GM12878 (cell line): ENCODE data around the gene PNMA6E. TPM values are rescaled to one million over a fixed set of nuclear protein-coding genes. Genes with fewer than 3 reads are reported as not detected.

Experiments
- ATAC-seq: fragments of 200-7000 bp; cut with Tn5 transposase; 3 replicates; pipeline ENCODE4 v1.9.1; 2020; ENCODE audit warnings: mild to moderate bottlenecking, moderate library complexity
- BruUV-seq: library from RNA; stranded (reverse); fragments of 400-500 nt; replicated peaks from 2 replicates; lab custom pipeline; 2021; lab: Mats Ljungman, UMichigan
- CTCF ChIA-PET: fragments of 300-600 bp; sonication (Branson Sonifier 250); formaldehyde crosslinking; extraction: SDS; loops from one replicate; lab custom pipeline; 2021; ENCODE audit warnings: inconsistent platforms; lab: Yijun Ruan, JAX
- POLR2A ChIA-PET: fragments of 350-600 bp; formaldehyde crosslinking; extraction: SDS; loops from one replicate; lab custom pipeline; 2021; ENCODE audit warnings: inconsistent platforms; lab: Charles Lee
- RAD21 ChIA-PET: fragments of 300-600 bp; sonication (Branson Sonifier 250); formaldehyde crosslinking; loops from one replicate; lab custom pipeline; 2023; ENCODE audit warnings: antibody characterized with exemption; ENCODE audit not compliant: unreplicated experiment; lab: Charles Lee
- SMC1A ChIA-PET: fragments of 300-600 bp; sonication (Branson Sonifier 250); formaldehyde crosslinking; loops from one replicate; lab custom pipeline; 2023; ENCODE audit not compliant: unreplicated experiment, uncharacterized antibody; lab: Charles Lee
- DNase-seq: peaks from one replicate; pipeline ENCODE4 v3.0.0-alpha.2; 2011; ENCODE audit warnings: low read depth, low spot score
- FAIRE-seq: peaks from 3 replicates; lab custom pipeline; 2011; peaks lifted over from hg19 to GRCh38; lab: Jason Lieb, UNC
- H2AFZ ChIP-seq: 2 replicates; pipeline ENCODE4 v1.6.0; 2011; ENCODE audit warnings: low read depth, low read length, control low read depth; ENCODE audit not compliant: control insufficient read depth
- H3K27ac ChIP-seq: 2 replicates; pipeline ENCODE4 v1.5.1; 2011; ENCODE audit warnings: control low read depth; ENCODE audit not compliant: control insufficient read depth, insufficient read depth
- H3K27me3 ChIP-seq, 2 experiments: replicated peaks in 1 of 2; 2 replicates each; pipeline versions ENCODE4 v1.6.0 to v1.6.1; 2011; ENCODE audit warnings: low read length in 1 of 2; ENCODE audit not compliant: control insufficient read depth in 2 of 2, insufficient read depth in 2 of 2
- H3K36me3 ChIP-seq, 2 experiments: 2 replicates each; pipeline ENCODE4 v1.5.1; 2011; ENCODE audit warnings: low read length in 1 of 2; ENCODE audit not compliant: control insufficient read depth in 2 of 2, insufficient read depth in 2 of 2
- H3K4me1 ChIP-seq: 2 replicates; pipeline ENCODE4 v1.6.1; 2011; ENCODE audit warnings: mild to moderate bottlenecking, low read length, moderate library complexity, mixed read lengths; ENCODE audit not compliant: control insufficient read depth, insufficient read depth
- H3K4me2 ChIP-seq: 2 replicates; pipeline ENCODE4 v1.6.0; 2011; ENCODE audit warnings: control low read depth; ENCODE audit not compliant: control insufficient read depth, insufficient read depth
- H3K4me3 ChIP-seq: fragments of 200-600 bp; sonication (generic); 2 replicates; pipeline ENCODE4 v1.5.1; 2016
- H3K79me2 ChIP-seq: 2 replicates; pipeline ENCODE4 v1.6.0; 2011; ENCODE audit warnings: low read length; ENCODE audit not compliant: control insufficient read depth, insufficient read depth
- H3K9ac ChIP-seq: 2 replicates; pipeline ENCODE4 v1.8.0; 2011; ENCODE audit warnings: low read length, control low read depth, mixed read lengths; ENCODE audit not compliant: control insufficient read depth, insufficient read depth
- H3K9me3 ChIP-seq: replicated peaks from 3 replicates; pipeline ENCODE4 v1.5.1; 2011; ENCODE audit warnings: mild to moderate bottlenecking, low read length; ENCODE audit not compliant: control insufficient read depth, insufficient read depth
- H4K20me1 ChIP-seq: 2 replicates; pipeline ENCODE4 v1.6.0; 2011; ENCODE audit not compliant: control insufficient read depth, insufficient read depth
- BRCA1 ChIP-seq: IDR thresholded peaks from 2 replicates; pipeline ENCODE4 v1.6.1; 2011; ENCODE audit warnings: low read depth, low read length, improper control_type of control experiment
- CBX3 ChIP-seq: fragments of 200-600 bp; sonication (generic); IDR thresholded peaks from 2 replicates; pipeline ENCODE4 v1.6.1; 2016; ENCODE audit warnings: low read depth, borderline replicate concordance
- ETV6 ChIP-seq, 2 experiments: fragments of 450-650 bp in 1 of 2; IDR thresholded peaks in 1 of 2; conservative IDR thresholded peaks in 1 of 2; 2 replicates each; pipeline ENCODE4 v1.6.1; 2014; ENCODE audit warnings: antibody characterized with exemption in 1 of 2, borderline replicate concordance in 1 of 2, low read depth in 1 of 2, mild to moderate bottlenecking in 1 of 2, moderate library complexity in 1 of 2
- LARP7 ChIP-seq: fragments of 450-650 bp; IDR thresholded peaks from 2 replicates; pipeline ENCODE4 v1.6.1; 2017; ENCODE audit warnings: mild to moderate bottlenecking
- MEF2B ChIP-seq: fragments of 450-650 bp; IDR thresholded peaks from 2 replicates; pipeline ENCODE4 v1.6.1; 2018; ENCODE audit warnings: mild to moderate bottlenecking, moderate library complexity; ENCODE audit not compliant: partially characterized antibody, poor library complexity, severe bottlenecking
- MLLT1 ChIP-seq: fragments of 450-650 bp; IDR thresholded peaks from 2 replicates; pipeline ENCODE4 v1.6.1; 2016; ENCODE audit warnings: mild to moderate bottlenecking
- RBBP5 ChIP-seq: fragments of 200-600 bp; sonication (generic); conservative IDR thresholded peaks from 2 replicates; pipeline ENCODE4 v1.6.1; 2016
- SIN3A ChIP-seq: IDR thresholded peaks from 2 replicates; pipeline ENCODE4 v1.6.1; 2012; ENCODE audit warnings: low read depth, low read length, improper control_type of control experiment
- SP1 ChIP-seq: IDR thresholded peaks from one replicate; pipeline ENCODE4 v1.6.1; 2011; ENCODE audit warnings: low read depth, low read length
- STAT3 ChIP-seq: IDR thresholded peaks from 2 replicates; pipeline ENCODE4 v1.6.1; 2011; ENCODE audit warnings: low read depth, low read length, improper control_type of control experiment
- TCF3 ChIP-seq: IDR thresholded peaks from 2 replicates; pipeline ENCODE4 v1.6.1; 2012; ENCODE audit warnings: low read depth, mild to moderate bottlenecking, low read length, borderline replicate concordance; ENCODE audit not compliant: insufficient read depth
- ZNF207 ChIP-seq: fragments of 450-650 bp; IDR thresholded peaks from 2 replicates; pipeline ENCODE4 v1.6.1; 2014; ENCODE audit warnings: antibody characterized with exemption, mild to moderate bottlenecking, borderline replicate concordance
- ZSCAN29 ChIP-seq: fragments of 450-650 bp; IDR thresholded peaks from 2 replicates; pipeline ENCODE4 v1.6.1; 2017; ENCODE audit warnings: mild to moderate bottlenecking, moderate library complexity
- ZZZ3 ChIP-seq: IDR thresholded peaks from 2 replicates; pipeline ENCODE4 v1.6.1; 2011; ENCODE audit warnings: low read depth; ENCODE audit not compliant: control insufficient read depth, insufficient read length
- WGBS: methylation state at CpG from one replicate; pipeline ENCODE4 v1.1.6; 2016; ENCODE audit warnings: low lambda C conversion rate; ENCODE audit not compliant: insufficient replicate concordance, insufficient coverage; ENCODE audit errors: missing lambda C conversion rate; 5-methylcytosine and 5-hydroxymethylcytosine counted together
- in situ Hi-C: fragments of 300-500 bp; cut with MboI; formaldehyde crosslinking; loops from 9 replicates; pipeline ENCODE4 v1.14.3; 2018; ENCODE audit warnings: mixed read lengths
- intact Hi-C: fragments of 100-400 bp; cut with micrococcal nuclease; formaldehyde crosslinking; loops from one replicate; pipeline ENCODE4 v1.14.2; 2022; ENCODE audit not compliant: unreplicated experiment
- polyA plus RNA-seq, 11 experiments: library from polyadenylated mRNA; depleted of rRNA in 4 of 11; unstranded in 6 of 11; stranded (reverse) in 5 of 11; fragments of >200 nt; fragmentation: Nextera tagmentation in 4 of 11; fragmentation: Illumina TruSeq in 1 of 11; extraction: Ambion mirVana in 4 of 11; extraction: Trizol in 1 of 11; gene quantifications; 1 replicate in 1 of 11; 2 replicates in 10 of 11; pipeline versions ENCODE4 v1.2.1 to v1.2.3, GENCODE V29; 2011 to 2016; ENCODE audit warnings: inconsistent platforms in 2 of 11, missing spikeins in 2 of 11, low read depth in 1 of 11
- total RNA-seq, 4 experiments: library from RNA; depleted of rRNA in 3 of 4; stranded (reverse); fragments of >200 nt in 3 of 4; fragmentation: Illumina TruSeq in 1 of 4; extraction: Trizol in 1 of 4; gene quantifications; 2 replicates each; pipeline versions ENCODE4 v1.2.1 to v1.2.3, GENCODE V29; 2013 to 2021

Gene PNMA6E
- total and polyA plus RNA-seq, 10 of the 15 experiments (the other 5 are each of a cell fraction or from before 2014, with no cell fraction given), result not detected

GRCh38 chrX:153414856-153415510 is 13.8 kb upstream of the PNMA6E start:
- 53% methylated on average over 9 of the region's 9 CpGs for WGBS
- FAIRE-seq (no peak), DNase-seq (no peak), ATAC-seq (no peak)
- CTCF ChIA-PET, result no interaction called here
- no peaks in the 10 kb centered on the region; the same call in 2 of the 3 replicates for H3K9me3 ChIP-seq
- H3K9ac ChIP-seq, result no peak overlapping the region
- no TSS peak for BruUV-seq
- intact Hi-C loops, result no loop called here
- no peaks in the 10 kb centered on the region for H4K20me1 ChIP-seq
- SMC1A ChIA-PET, result no interaction called here
- no peak overlapping the region for H2AFZ ChIP-seq
- no peaks in the 10 kb centered on the region for H3K27me3 ChIP-seq
- RAD21 ChIA-PET, result no interaction called here
- H3K27ac ChIP-seq, result no peak overlapping the region
- in situ Hi-C loops, result no loop called here
- no peaks in the 10 kb centered on the region for H3K4me1 ChIP-seq
- no peaks in the 10 kb centered on the region for H3K79me2 ChIP-seq
- no peak for TF ChIP-seq MEF2B
- no peak for TF ChIP-seq MLLT1
- TF ChIP-seq SP1, result no peak
- no peak for TF ChIP-seq ZSCAN29
- POLR2A ChIA-PET, result no interaction called here
- H3K36me3 ChIP-seq, result no peaks in the 10 kb centered on the region; a peak in 1 of 4 replicates
- no peak overlapping the region for H3K4me3 ChIP-seq
- no peak overlapping the region for H3K4me2 ChIP-seq

- H3K4me2 ChIP-seq, result no peak overlapping the region
- H3K27ac ChIP-seq, result no peak overlapping the region
- intact Hi-C loops (no loop called here), in situ Hi-C loops (no loop called here)
- RAD21 ChIA-PET, result no interaction called here
- CTCF ChIA-PET, result interaction anchor here (0.7 to 0.9 kb wide), 2 partner anchors 92 to 472 kb away, joined by 3 read pairs; partner anchors contain the start of gene PNMA6F
- FAIRE-seq, result no peak
- no peaks in the 10 kb centered on the region for H3K27me3 ChIP-seq
- H3K9ac ChIP-seq, result no peak overlapping the region
- BruUV-seq, result no TSS peak
- WGBS, result 29% methylated on average over 11 of the region's 11 CpGs
- no peak for TF ChIP-seq TCF3
- TF ChIP-seq LARP7, result no peak
- no peak for TF ChIP-seq ZZZ3
- TF ChIP-seq ZNF207, result no peak
- no peak for TF ChIP-seq ETV6 (conservative IDR thresholded peaks at IDR 0.05 in 1 of 2, IDR thresholded peaks at IDR 0.05 in 1 of 2; ENCODE audit: borderline replicate concordance in 1 of 2, low read depth in 1 of 2)
- no peak for TF ChIP-seq CBX3
- no peak for TF ChIP-seq RBBP5
- no peak for TF ChIP-seq BRCA1
- no peak for TF ChIP-seq STAT3
- no peak for TF ChIP-seq SIN3A
- no peak overlapping the region for H2AFZ ChIP-seq
- no peaks in the 10 kb centered on the region for H4K20me1 ChIP-seq
- no peaks in the 10 kb centered on the region for H3K79me2 ChIP-seq
- SMC1A ChIA-PET, result interaction anchor here (0.7 kb wide), 1 partner anchor 916 kb away, joined by 3 read pairs; no protein-coding TSS in a partner anchor
- no peak for ATAC-seq
- no peaks in the 10 kb centered on the region; the same call in 2 of the 3 replicates for H3K9me3 ChIP-seq
- no peaks in the 10 kb centered on the region; a peak in 1 of 4 replicates for H3K36me3 ChIP-seq
- H3K4me3 ChIP-seq, result no peak overlapping the region
- no peak for DNase-seq
- H3K4me1 ChIP-seq, result no peaks in the 10 kb centered on the region
- POLR2A ChIA-PET, result no interaction called here
Measured at GRCh38 chrX:153413731-153414130, 12.6 kb upstream of the PNMA6E start.
